HCT116 (cell line): ENCODE results near the gene IGSF21. TPM values are rescaled to one million over a fixed set of nuclear protein-coding genes. Genes with fewer than 3 reads are reported as not detected.

Source experiments
- ATAC-seq: fragments of 200-7000 bp; cut with Tn5 transposase; 2 replicates; pipeline ENCODE4 v1.9.1; 2020; ENCODE audit warnings: mild to moderate bottlenecking, moderate library complexity
- BruUV-seq: library from RNA; stranded (reverse); fragments of 400-500 nt; replicated peaks from 2 replicates; lab custom pipeline; 2021; lab: Mats Ljungman, UMichigan
- CTCF ChIA-PET: fragments of 300-600 bp; sonication (Branson Sonifier 250); formaldehyde crosslinking; loops from one replicate; lab custom pipeline; 2021; ENCODE audit warnings: antibody characterized with exemption; lab: Charles Lee
- POLR2A ChIA-PET: fragments of 300-600, 350-600 bp; sonication (Branson Sonifier 250); formaldehyde crosslinking; loops from one replicate; lab custom pipeline; 2021; ENCODE audit warnings: antibody characterized with exemption; lab: Charles Lee
- RAD21 ChIA-PET, 2 experiments: fragments of 300-600 bp; sonication (Branson Sonifier 250); formaldehyde crosslinking; loops; one replicate each; lab custom pipeline; 2023; ENCODE audit warnings: low total read pairs in 2 of 2; ENCODE audit not compliant: uncharacterized antibody in 2 of 2, unreplicated experiment in 2 of 2, low non-redundant PET in 1 of 2; lab: Charles Lee
- DNase-seq: peaks from one replicate; pipeline ENCODE4 v3.0.0-alpha.2; 2010; ENCODE audit warnings: low read depth, low spot score
- H2AFZ ChIP-seq: fragments of 200-600 bp; shearing (Covaris generic), sonication (generic); 2 replicates; pipeline ENCODE4 v1.6.1; 2017; ENCODE audit warnings: low read depth, mixed run types, mixed read lengths, antibody characterized with exemption, low read length; ENCODE audit not compliant: poor library complexity, severe bottlenecking
- H3K27ac ChIP-seq: 2 replicates; pipeline ENCODE4 v1.5.1; 2012; ENCODE audit warnings: low read depth, low read length
- H3K27me3 ChIP-seq: fragments of 200-600 bp; sonication (generic); 2 replicates; pipeline ENCODE4 v1.6.1; 2016; ENCODE audit warnings: mixed run types, low read length, mixed read lengths; ENCODE audit not compliant: insufficient read depth
- H3K36me3 ChIP-seq, 2 experiments: fragments of 200-500 bp in 1 of 2; fragments of 200-600 bp in 1 of 2; sonication (Bioruptor generic) in 1 of 2; sonication (generic) in 1 of 2; 2 replicates each; pipeline versions ENCODE4 v1.5.1 to v1.6.1; 2014 to 2016; ENCODE audit warnings: low read length in 2 of 2, inconsistent platforms in 1 of 2, mixed read lengths in 1 of 2, mixed run types in 1 of 2; ENCODE audit not compliant: insufficient read depth in 2 of 2, control insufficient read depth in 1 of 2
- H3K4me1 ChIP-seq, 2 experiments: fragments of 200-600 bp in 1 of 2; sonication (generic) in 1 of 2; 2 replicates each; pipeline versions ENCODE4 v1.5.1 to v1.6.1; 2012 to 2017; ENCODE audit warnings: low read length in 2 of 2, inconsistent platforms in 1 of 2, mild to moderate bottlenecking in 1 of 2, mixed read lengths in 1 of 2, mixed run types in 1 of 2, moderate library complexity in 1 of 2; ENCODE audit not compliant: insufficient read depth in 2 of 2, control insufficient read depth in 1 of 2
- H3K4me2 ChIP-seq: fragments of 200-600 bp; sonication (generic); 2 replicates; pipeline ENCODE4 v1.6.1; 2017; ENCODE audit warnings: mixed run types, low read length, mixed read lengths
- H3K4me3 ChIP-seq, 2 experiments: fragments of 200-600 bp in 1 of 2; sonication (generic) in 1 of 2; replicated peaks in 1 of 2; 2 replicates each; pipeline ENCODE4 v1.5.1; 2011 to 2016; ENCODE audit warnings: low read length in 2 of 2, control low read depth in 1 of 2, low read depth in 1 of 2, mild to moderate bottlenecking in 1 of 2, mixed read lengths in 1 of 2, mixed run types in 1 of 2
- H3K79me2 ChIP-seq: fragments of 200-600 bp; sonication (generic); 2 replicates; pipeline ENCODE4 v1.6.1; 2017; ENCODE audit warnings: mild to moderate bottlenecking, mixed run types, low read length, moderate library complexity, mixed read lengths; ENCODE audit not compliant: insufficient read depth
- H3K9ac ChIP-seq: fragments of 200-600 bp; sonication (generic); 2 replicates; pipeline ENCODE4 v1.6.1; 2016; ENCODE audit warnings: low read length, mixed read lengths
- H3K9me2 ChIP-seq: fragments of 200-600 bp; sonication (generic), shearing (Covaris generic); 2 replicates; pipeline ENCODE4 v1.6.1; 2017; ENCODE audit warnings: mixed run types, mild to moderate bottlenecking, moderate library complexity; ENCODE audit not compliant: insufficient read depth
- H3K9me3 ChIP-seq, 2 experiments: fragments of 200-500 bp in 1 of 2; fragments of 200-600 bp in 1 of 2; sonication (Bioruptor generic) in 1 of 2; sonication (generic) in 1 of 2; 2 replicates each; pipeline ENCODE4 v1.6.1; 2014 to 2017; ENCODE audit warnings: low read length in 2 of 2, mixed read lengths in 2 of 2, inconsistent platforms in 1 of 2, low read depth in 1 of 2, mild to moderate bottlenecking in 1 of 2, mixed run types in 1 of 2, moderate library complexity in 1 of 2; ENCODE audit not compliant: control insufficient read depth in 1 of 2, insufficient read depth in 1 of 2
- H4K20me1 ChIP-seq: fragments of 200-600 bp; sonication (generic), shearing (Covaris generic); 2 replicates; pipeline ENCODE4 v1.6.1; 2017; ENCODE audit warnings: mixed run types, mild to moderate bottlenecking, moderate library complexity; ENCODE audit not compliant: insufficient read depth
- MAX ChIP-seq: IDR thresholded peaks from 2 replicates; pipeline ENCODE4 v1.6.1; 2012
- REST ChIP-seq: IDR thresholded peaks from 2 replicates; pipeline ENCODE4 v1.6.1; 2012; ENCODE audit warnings: low read depth
- SIN3A ChIP-seq: IDR thresholded peaks from 2 replicates; pipeline ENCODE4 v1.6.1; 2012; ENCODE audit warnings: low read depth
- SP1 ChIP-seq: IDR thresholded peaks from 2 replicates; pipeline ENCODE4 v1.6.1; 2012; ENCODE audit warnings: low read depth
- SRF ChIP-seq: IDR thresholded peaks from 2 replicates; pipeline ENCODE4 v1.6.1; 2012; ENCODE audit warnings: low read depth
- YY1 ChIP-seq: IDR thresholded peaks from 2 replicates; pipeline ENCODE4 v1.6.1; 2011; ENCODE audit warnings: low read length, low read depth, moderate library complexity, mild to moderate bottlenecking; ENCODE audit not compliant: insufficient replicate concordance; ENCODE audit errors: extremely low read depth
- ZFX ChIP-seq: fragments of 450-650 bp; IDR thresholded peaks from 2 replicates; pipeline ENCODE4 v1.6.1; 2017
- intact Hi-C: fragments of 100-400 bp; cut with micrococcal nuclease; formaldehyde crosslinking; loops from 2 replicates; pipeline ENCODE4 v1.10.0; 2022
- total RNA-seq: library from RNA; stranded (reverse); gene quantifications from one replicate; pipeline ENCODE4 v1.2.1, GENCODE V29; 2021; ENCODE audit not compliant: unreplicated experiment
- TF ChIP-seq, protein P1 (sequence below), 3 experiments: fragments of 200-600 bp in 1 of 3; sonication (generic) in 1 of 3; IDR thresholded peaks in 2 of 3; conservative IDR thresholded peaks in 1 of 3; 2 replicates each; pipeline ENCODE4 v1.5.1; 2012 to 2017; ENCODE audit warnings: low read depth in 2 of 3, low read length in 2 of 3, antibody characterized with exemption in 1 of 3, borderline replicate concordance in 1 of 3, control low read depth in 1 of 3, mild to moderate bottlenecking in 1 of 3, mixed read lengths in 1 of 3, mixed run types in 1 of 3, moderate library complexity in 1 of 3; ENCODE audit not compliant: insufficient read depth in 1 of 3

Gene IGSF21
- total RNA-seq, 1 experiment from 2014 or later: not detected

- no peaks in the 10 kb centered on the region for H3K9me2 ChIP-seq
- no peak overlapping the region for H2AFZ ChIP-seq
- intact Hi-C loops: no loop called here
- POLR2A ChIA-PET: no interaction called here
- BruUV-seq: no TSS peak
- H3K4me2 ChIP-seq: no peak overlapping the region
- RAD21 ChIA-PET: no interaction called here
- H3K9me3 ChIP-seq: no peaks in the 10 kb centered on the region
- DNase-seq (no peak), ATAC-seq (no peak)
- CTCF ChIA-PET: no interaction called here
- no peak overlapping the region for H3K27ac ChIP-seq
- TF ChIP-seq, protein P1, sequence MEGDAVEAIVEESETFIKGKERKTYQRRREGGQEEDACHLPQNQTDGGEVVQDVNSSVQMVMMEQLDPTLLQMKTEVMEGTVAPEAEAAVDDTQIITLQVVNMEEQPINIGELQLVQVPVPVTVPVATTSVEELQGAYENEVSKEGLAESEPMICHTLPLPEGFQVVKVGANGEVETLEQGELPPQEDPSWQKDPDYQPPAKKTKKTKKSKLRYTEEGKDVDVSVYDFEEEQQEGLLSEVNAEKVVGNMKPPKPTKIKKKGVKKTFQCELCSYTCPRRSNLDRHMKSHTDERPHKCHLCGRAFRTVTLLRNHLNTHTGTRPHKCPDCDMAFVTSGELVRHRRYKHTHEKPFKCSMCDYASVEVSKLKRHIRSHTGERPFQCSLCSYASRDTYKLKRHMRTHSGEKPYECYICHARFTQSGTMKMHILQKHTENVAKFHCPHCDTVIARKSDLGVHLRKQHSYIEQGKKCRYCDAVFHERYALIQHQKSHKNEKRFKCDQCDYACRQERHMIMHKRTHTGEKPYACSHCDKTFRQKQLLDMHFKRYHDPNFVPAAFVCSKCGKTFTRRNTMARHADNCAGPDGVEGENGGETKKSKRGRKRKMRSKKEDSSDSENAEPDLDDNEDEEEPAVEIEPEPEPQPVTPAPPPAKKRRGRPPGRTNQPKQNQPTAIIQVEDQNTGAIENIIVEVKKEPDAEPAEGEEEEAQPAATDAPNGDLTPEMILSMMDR (IDR thresholded peaks at IDR 0.05 in 2 of 3, conservative IDR thresholded peaks at IDR 0.05 in 1 of 3; ENCODE audit: borderline replicate concordance in 1 of 3, insufficient read depth in 1 of 3, low read depth in 2 of 3, low read length in 2 of 3): no peak
- no peak for TF ChIP-seq REST
- no peak for TF ChIP-seq SIN3A
- no peak for TF ChIP-seq SRF
- no peak for TF ChIP-seq SP1
- TF ChIP-seq ZFX: no peak
- no peak for TF ChIP-seq MAX
- TF ChIP-seq YY1: no peak
- peaks cover 65% of the 10 kb centered on the region for H3K27me3 ChIP-seq
- H3K36me3 ChIP-seq: no peaks in the 10 kb centered on the region
- H3K4me1 ChIP-seq: no peaks in the 10 kb centered on the region
- H3K9ac ChIP-seq: no peak overlapping the region
- no peak overlapping the region for H3K4me3 ChIP-seq
- no peaks in the 10 kb centered on the region for H4K20me1 ChIP-seq
- no peaks in the 10 kb centered on the region for H3K79me2 ChIP-seq
Measured at GRCh38 chr1:18183533-18183932, 75.9 kb downstream of the IGSF21 start.
